ENCODE data around the gene SNRNP70.
"Not testable (repeated sequence)": the region's sequence is repeated elsewhere in the genome, so short reads cannot be mapped to it uniquely, and the experiment has no call there.

The SNRNP70 gene

DNA sequence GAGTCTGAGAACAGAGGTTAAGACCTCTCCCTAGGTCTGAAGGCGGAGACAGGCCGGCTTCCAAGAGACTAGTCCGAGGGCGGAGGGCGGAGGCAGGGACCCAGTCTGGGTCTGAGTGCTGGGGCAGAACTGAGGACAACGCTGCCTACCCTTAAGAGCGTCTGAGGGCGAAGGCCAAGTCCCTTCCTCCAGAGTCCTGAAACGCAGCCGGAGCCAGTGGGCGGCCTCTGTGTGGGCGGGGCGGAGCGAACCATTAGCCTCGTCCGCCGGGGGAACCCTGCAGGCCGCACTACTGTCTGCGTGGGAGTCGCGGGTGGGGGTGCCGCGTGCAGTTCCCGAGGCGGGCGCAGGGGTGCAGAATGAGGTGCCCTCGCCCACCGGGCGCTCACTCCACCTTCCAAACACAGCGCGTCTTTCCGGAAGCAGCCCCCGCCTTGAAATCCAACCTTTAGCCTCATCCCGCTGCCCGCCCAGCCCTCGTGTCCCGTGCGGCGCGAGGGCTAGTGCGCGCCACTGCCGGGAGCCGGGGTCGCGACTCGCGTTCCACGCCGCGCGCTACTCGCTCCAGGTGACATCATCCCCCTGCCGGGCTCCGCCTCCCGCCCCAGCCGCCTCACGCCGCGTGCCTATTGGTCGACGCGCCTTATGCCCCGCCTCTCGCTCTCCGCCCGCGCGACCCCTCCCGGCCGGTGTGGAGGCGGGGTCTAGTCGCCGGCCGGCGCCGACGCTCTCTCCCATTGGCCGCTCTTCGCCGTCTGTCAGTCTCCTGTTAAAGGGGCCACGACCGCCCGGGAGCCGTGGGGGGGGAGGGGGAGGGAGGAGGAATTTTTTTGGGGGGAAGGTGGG, 33.5 kb downstream of the SNRNP70 start, which contains the start of gene C19orf73:
Gene C19orf73 (minus strand): TSS at position 579 of the 846 bp plus-strand sequence. CDS start 121 bp downstream, at position 458.
- DNase-seq, result peak; percentile 95

DNA sequence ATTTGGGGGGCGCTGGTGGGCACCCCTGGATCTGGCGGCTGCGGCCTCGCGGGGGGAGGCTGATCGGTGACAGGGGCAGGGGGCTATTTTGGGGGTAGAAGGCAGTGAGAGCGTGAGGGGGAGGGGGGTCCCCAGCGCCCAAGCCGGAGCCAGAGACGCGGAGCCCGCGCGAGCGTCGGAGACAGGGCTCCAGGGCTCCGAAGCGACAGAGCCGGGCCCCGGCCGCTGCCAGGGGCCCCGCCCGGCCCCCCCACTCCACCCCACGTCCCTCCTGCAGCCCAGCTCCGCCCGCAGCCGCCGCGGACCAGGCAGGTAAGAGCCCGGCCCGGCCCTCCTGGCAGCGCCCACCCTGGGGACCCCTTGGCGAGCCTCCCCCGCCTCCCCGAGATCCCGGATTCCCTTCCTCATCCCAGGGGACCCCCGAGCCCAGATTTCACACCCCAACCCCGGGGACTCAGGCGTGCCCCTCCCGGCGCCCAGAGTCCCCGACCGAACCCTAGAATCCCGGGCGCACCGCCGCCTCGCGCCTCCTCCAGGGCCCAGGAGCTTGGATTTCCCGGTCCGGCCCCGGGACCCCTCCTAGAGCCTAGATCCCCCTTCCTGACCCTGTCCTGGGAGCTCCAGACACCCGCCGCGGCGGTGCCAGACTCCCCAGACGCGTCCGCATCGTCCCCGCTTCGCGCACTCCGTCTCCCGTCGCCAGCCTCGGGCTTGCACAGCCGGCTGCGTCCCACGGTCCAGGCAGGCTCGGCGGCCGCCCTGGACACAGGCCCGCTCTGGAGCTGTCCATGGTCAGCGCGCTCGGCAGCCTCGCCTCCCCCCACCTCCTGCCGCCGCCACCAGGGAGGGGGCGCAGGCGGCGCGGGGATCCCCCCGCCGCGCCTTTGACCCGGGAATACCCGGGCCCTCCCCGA, 34.4 kb downstream of the SNRNP70 start, which contains the start of gene PPFIA3:
Gene PPFIA3 (plus strand): TSS at position 134 of the 914 bp plus-strand sequence. CDS start 8,330 bp downstream, outside the sequence.
- peak; percentile 73 for DNase-seq

DNA sequence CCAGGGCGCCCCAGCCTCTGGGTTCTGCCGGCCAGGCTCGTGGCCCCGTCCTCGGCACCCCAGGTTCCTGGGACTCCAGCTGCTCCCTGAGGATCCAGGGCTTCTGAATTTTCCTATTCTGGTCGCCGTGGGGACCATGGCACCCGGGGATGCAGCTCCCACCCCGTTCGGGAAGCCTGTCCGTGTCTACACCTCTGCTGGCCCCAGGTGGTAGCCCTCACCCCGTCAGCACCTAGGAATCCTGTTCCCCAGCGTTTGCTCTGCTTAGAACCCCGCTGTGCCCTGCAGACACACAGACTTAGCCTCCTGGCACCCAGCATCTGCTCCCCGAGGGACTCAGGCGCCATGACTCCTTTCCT, 35.1 kb downstream of the SNRNP70 start:
- DNase-seq, result no peak

DNA sequence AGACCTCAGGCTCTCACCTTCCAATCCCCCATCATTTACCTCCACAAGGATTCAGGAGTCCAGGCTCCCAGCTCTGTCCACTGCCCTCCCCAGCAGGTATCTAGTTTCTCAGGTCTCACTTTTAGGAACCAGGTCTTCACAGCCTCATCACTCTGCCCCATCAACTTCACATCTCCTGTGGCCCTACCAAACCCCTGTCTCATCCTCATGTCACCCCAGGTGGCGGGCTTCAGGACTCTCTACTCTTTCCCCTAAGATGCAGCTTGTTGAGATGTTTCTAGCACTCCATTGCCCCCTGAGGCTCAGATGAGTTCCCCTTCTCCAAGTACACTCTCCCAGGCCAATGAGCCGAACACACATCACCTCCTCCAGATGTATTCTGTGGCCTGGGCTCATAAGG, 35.6 kb downstream of the SNRNP70 start:
- no peak for DNase-seq

DNA sequence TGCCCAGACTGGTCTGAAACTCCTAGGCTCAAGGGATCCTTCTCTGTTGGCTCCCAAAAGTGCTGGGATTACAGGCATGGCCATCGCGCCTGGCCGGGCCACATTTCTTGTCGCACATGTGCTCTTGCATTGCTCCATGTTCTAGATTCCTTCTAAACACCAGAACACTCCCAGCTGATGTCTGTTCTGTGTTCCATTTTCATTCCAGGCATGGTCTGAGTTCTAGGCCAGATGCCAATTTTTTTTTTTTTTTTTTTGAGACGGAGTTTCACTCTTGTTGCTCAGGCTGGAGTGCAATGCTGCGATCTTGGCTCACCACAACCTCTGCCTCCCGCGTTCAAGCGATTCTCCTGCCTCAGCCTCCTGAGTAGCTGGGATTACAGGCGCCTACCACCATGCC, 36.6 kb downstream of the SNRNP70 start:
- not testable (repeated sequence) for DNase-seq

DNA sequence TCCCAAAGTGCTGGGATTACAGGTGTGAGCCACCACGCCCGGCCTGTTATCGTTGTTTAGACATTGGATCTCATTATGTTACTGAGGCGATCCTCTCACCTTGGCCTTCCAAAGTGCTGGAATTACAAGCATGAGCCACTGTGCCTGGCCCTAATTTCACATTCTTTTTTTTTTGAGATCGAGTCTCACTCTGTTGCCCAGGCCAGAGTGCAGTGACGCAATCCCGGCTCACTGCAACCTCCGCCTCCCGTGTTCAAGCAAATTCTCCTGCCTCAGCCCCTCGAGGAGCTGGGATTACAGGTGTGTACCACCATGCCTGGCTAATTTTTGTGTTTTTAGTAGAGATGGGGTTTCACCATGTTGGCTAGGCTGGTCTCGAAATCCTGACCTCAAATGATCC, 38.0 kb downstream of the SNRNP70 start:
- not testable (repeated sequence) for DNase-seq

DNA sequence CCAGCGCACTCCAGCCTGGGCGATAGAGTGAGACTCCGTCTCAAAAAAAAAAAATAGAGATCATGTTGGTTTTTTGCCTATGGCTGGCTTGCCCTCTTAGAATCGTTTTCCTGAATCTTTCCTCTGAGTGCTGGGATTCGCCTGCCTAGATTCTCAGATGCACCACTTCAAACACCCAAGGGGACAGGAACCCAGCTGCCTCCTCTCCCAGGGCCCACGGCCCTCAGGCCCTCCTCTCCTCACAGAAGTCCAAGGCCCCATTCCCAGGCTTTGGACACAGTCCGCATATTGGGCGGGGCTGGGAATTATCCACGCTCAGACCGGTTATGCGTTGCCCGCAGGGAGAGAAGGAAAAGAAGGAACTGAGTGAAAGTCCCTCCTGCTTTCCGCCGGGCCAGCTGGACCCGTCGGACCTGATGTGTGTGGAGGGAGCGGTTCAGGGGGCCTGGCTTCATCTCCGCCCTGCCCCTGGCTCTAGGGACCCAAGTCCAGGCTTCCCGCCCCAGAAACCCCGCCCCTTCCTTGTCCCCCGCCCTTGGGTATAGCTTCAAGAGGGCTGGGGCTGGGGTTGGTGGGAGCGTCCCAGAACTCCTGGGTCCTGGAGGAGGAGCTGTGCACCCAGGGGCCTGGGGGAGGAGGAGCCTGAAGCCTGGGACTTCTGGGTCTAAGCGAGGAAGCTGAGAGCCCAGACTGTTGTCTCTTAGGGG, 39.9 kb downstream of the SNRNP70 start:
- no peak for DNase-seq

DNA sequence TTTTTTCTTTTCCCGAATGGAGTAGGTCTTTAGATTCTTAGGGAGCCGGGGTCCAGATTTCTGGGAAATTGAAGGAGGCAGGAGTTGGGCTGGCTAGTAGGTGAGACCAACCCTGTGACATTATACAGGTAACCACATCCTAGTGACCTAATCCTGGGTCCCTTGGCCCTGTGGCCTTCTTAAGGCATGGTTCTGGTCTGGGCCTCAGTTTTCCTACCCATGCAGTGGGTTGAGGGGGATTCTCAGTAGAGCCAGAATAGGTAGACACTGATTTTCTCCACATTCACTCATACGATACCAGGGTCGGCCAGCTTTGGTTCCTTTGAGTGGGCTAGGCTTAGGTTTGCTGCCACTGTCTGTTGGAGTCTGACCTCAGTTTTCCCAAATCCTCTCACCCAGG, 41.3 kb downstream of the SNRNP70 start:
- no peak for DNase-seq

DNA sequence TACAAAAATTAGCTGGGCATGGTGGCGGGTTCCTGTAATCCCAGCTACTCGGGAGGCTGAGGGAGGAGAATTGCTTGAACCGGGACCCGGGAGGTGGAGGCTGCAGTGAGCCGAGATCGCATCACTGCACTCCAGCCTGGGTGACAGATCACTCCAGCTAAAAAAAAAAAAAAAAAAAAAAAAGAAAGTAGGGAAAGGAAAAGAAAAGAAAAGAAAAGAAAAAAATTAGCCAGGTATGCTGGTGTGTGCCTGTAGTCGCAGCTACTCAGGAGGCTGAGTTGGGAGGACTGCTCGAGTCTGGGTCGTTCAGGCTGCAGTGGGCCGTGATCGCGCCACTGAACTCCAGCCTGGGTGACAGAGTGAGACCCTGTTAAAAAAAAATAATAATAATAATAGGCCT, 42.0 kb downstream of the SNRNP70 start:
- not testable (repeated sequence) for DNase-seq

DNA sequence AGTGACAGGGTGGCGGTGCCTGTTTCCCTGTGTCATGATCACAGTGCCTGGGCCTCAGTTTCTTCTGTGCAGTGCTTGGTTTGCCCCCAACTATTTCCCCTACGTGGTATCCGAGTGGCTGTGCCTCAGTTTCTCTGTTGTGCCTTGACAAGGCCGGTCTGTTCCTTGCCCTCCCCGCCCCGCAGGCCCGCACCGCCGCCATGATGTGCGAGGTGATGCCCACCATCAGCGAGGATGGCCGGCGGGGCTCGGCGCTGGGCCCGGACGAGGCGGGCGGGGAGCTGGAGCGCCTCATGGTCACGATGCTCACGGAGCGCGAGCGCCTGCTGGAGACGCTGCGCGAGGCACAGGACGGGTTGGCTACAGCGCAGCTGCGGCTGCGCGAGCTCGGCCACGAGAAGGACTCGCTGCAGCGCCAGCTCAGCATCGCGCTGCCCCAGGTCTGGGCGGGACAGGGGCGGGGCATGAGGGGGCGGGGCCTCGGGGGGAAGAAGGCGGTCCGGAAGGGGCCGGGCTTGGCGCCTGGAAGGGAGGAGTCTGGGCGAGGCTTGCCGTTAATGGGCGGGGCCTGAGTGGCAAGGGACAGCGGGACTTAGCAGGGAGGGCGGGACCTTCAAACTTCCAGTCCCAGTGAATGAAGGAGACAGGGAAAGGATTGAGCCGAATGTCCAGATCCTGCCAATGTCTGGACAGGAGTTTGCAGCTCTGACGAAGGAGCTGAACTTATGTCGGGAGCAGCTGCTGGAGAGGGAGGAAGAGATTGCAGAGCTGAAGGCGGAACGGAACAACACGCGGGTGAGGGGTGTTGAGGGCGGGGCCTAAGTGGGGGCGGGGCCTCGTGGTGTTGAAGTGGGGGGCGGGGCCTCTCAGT, 42.7 kb downstream of the SNRNP70 start:
- peak; percentile 81 for DNase-seq

DNA sequence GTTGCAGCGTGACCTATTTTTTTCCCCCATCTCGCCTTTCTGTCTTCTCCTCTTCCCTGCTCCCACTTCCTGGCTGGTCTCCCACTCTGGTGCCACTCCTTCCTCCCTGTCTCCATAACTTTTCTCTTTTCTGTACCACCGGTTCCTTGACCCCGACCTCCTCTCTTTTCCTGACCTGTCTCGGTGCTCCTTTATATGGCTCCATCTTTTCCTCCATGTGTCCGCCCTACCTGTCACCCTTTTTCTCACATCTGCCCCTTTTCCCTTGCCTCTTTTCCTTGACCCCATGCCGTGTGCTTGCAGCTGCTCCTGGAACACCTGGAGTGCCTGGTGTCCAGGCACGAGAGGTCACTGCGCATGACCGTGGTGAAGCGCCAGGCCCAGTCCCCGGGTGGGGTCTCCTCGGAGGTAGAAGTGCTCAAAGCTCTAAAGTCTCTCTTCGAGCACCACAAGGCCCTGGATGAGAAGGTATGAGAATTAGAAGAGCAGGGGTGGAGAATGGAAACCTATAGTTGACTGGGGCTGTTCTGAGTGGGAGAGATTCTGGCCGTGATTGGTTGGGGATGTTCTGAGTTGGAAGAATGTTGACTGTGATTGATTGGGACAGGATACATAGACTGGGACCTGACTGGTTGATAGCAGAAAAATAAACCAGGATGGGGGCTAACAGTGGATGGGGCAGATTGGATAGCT, 43.4 kb downstream of the SNRNP70 start:
- DNase-seq, result no peak

DNA sequence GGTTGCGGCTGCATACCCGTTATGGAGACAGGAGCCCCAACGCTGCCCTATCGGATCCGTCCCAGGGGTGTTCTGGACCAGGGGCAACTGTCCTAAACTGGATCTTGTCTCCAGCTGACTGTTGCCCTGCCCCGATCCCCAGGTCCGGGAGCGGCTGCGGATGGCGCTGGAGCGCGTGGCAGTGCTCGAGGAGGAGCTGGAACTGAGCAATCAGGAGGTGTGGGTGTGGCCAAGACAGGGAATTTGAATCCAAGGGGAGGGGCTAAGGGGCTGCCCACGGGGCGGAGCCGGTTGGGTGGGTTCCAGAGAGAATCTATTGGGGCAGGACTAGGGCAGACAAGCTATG, 44.0 kb downstream of the SNRNP70 start:
- no peak for DNase-seq

DNA sequence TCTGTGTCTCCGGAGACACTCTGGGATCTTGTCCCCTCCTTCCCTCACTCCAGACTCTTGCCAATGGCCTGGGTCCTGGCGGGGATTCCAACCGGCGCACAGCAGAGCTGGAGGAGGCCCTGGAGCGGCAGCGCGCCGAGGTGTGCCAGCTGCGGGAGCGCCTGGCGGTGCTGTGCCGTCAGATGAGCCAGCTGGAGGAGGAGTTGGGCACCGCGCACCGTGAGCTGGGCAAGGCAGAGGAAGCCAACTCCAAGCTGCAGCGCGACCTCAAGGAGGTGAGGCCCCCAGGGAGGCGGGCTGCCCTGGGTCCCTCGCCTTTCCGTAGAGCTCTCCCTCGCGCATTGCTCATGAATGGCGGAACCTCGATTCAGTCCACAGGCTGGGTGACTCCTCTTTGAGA, 45.1 kb downstream of the SNRNP70 start:
- no peak for DNase-seq

DNA sequence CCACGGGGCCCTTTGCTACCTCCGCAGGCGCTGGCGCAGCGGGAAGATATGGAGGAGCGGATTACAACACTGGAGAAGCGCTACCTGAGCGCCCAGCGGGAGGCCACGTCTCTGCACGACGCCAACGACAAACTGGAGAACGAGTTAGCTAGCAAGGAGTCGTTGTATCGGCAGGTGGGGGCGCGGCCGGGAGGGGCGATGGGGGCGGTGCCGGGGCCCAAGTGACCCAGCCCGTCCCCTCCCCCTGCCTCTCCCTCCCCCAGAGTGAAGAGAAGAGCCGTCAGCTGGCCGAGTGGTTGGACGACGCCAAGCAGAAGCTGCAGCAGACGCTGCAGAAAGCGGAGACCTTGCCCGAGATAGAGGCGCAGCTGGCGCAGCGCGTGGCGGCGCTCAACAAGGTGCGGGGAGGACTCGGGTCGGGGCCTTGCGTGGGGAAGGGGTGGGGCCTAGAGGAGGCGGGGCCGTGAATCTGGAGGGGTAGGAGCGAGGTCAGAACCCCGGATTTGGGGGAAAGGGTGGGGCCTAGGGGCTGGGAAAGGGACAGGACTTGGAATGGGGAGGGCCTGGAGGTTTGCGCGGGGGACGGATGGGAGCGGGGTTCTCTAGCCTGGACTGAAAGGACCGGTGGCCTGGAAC, 47.8 kb downstream of the SNRNP70 start:
- no peak for DNase-seq

DNA sequence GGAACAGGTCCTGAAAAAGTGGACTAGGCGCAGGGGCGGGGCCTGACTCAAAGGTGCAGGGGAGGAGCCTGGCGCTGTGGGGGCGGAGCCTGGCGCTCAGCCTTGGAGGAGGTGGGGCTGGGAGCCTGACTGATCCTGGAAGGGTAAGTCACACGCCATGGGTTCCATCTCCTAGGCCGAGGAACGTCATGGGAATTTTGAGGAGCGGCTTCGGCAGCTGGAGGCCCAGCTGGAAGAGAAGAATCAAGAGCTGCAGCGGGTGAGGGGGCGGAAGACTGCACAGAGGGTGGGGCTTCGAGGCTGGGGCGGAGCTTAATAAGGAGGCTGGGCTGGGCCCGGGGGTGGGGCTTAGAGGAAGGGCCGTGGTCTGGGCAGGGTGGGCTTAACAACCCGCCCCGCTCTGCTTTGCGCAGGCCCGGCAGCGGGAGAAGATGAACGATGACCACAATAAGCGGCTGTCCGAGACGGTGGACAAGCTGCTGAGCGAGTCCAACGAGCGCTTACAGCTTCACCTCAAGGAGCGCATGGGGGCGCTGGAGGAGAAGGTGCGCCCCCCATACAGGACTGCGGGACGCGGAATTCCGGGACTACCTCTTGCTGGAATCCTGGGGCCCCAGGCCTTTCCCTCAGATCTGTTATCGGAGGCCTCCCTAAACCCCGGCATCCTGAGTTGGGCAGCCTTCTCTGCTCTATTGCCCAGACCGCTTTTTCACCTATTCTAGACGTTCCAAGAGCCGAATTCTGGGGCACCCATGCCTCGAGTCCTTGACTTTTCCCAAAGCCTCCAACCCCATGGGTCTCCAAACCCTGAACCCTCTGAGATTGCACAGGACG, 48.6 kb downstream of the SNRNP70 start:
- peak; percentile 66 for DNase-seq

DNA sequence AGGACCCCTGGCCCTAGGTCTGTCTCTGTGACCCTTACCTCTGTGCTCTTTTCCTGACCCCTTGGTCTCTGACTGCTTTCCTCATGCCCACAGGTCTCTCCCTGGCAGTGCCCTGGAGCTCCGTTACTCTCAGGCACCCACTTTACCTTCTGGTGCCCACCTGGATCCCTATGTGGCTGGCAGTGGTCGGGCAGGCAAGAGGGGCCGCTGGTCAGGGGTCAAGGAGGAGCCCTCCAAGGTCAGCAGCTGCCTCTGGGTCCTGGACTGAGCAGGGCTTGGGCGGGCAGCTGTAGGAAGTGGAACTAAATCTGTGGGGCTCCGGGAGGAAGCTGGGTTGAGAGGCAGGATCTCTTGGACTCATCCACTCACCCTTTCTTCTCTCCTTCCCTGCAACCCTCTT, 50.4 kb downstream of the SNRNP70 start:
- DNase-seq, result no peak

DNA sequence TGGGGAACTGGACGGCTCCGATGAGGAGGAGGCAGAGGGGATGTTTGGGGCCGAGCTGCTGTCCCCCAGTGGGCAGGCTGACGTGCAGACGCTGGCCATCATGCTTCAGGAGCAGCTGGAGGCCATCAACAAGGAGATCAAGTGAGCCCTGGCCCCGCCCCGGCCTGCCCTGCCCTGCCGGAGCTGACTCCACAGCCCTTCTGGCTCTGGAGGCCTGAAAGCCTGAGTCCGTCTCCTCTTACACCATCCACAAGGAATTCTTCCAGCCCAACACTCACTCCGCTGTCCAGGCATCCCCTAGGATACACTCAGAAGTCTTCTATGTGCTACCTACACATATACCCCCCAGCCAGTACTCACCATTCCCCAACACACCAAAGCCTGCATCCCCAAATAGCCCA, 51.5 kb downstream of the SNRNP70 start:
- DNase-seq, result peak; percentile 47

DNA sequence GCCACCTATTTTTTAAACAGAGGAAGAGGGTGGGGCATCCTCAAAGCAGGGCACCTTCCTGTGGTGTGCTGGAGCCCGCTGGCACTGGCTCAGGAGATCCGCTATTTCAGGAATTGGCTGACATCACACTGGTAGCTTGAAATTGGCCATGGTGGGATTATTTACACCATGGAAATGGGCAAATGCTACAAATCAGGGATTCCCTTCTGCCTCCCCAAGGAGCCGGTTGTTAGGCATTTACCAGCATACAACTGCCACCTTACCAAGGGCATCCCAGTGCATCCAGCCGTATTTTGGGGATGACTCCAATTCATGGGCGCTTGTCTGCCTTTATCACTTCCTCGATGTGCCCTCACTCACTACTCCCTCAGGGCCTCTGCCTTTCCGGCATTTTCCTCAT, 55.7 kb downstream of the SNRNP70 start:
- no peak for DNase-seq

DNA sequence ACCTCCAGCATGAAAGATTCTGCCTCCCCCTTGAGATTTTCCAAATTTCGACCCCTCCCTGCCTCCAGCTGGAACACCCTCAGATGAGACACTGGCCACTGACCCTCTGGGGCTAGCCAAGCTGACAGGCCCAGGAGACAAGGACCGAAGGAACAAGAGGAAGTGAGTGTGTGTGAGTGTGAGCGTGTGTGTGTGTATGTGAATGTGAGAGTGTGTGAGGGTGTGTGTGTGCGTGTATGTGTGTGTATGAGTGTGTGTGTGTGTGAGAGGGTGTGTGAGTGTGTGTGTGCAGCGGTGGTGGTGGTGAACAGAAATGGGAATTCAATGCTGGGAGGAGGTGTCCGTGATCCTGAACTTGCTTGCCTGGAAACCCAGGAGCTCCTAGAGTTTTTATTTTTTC, 56.1 kb downstream of the SNRNP70 start:
- DNase-seq, result no peak

All from right kidney (tissue), 1 donor.